Keratinocyte (primary cell): ENCODE results near the gene RYR1. TPM values are rescaled to one million over a fixed set of nuclear protein-coding genes. Genes with fewer than 3 reads are reported as not detected.
A peak's percentile ranks its signal among the peaks of the same experiment; 100 is the strongest.

ENCODE experiments used
- DNase-seq: peaks from one replicate; pipeline ENCODE4 v3.0.0-alpha.2; 2011; ENCODE audit warnings: low read depth, missing footprints, low spot score
- FAIRE-seq: peaks from 2 replicates; lab custom pipeline; 2011; peaks lifted over from hg19 to GRCh38; lab: Jason Lieb, UNC
- H2AFZ ChIP-seq: 2 replicates; pipeline ENCODE4 v1.6.0; 2012; ENCODE audit warnings: low read length, control low read depth, inconsistent platforms; ENCODE audit not compliant: control insufficient read depth
- H3K27ac ChIP-seq: 2 replicates; pipeline ENCODE4 v1.5.1; 2011; ENCODE audit warnings: low read length; ENCODE audit not compliant: control insufficient read depth, insufficient read depth
- H3K27me3 ChIP-seq: 3 replicates; pipeline ENCODE4 v1.6.0; 2011; ENCODE audit warnings: low read length; ENCODE audit not compliant: control insufficient read depth, insufficient read depth; ENCODE audit errors: extremely low read depth
- H3K36me3 ChIP-seq, 2 experiments: 2 replicates in 1 of 2; 3 replicates in 1 of 2; pipeline ENCODE4 v1.5.1; 2011; ENCODE audit warnings: low read length in 2 of 2, mild to moderate bottlenecking in 1 of 2; ENCODE audit not compliant: control insufficient read depth in 2 of 2, insufficient read depth in 2 of 2; ENCODE audit errors: extremely low read depth in 1 of 2
- H3K4me1 ChIP-seq: 3 replicates; pipeline ENCODE4 v1.5.1; 2011; ENCODE audit warnings: low read length; ENCODE audit not compliant: control insufficient read depth, insufficient read depth; ENCODE audit errors: extremely low read depth
- H3K4me2 ChIP-seq: 3 replicates; pipeline ENCODE4 v1.6.0; 2011; ENCODE audit warnings: low read depth, low read length; ENCODE audit not compliant: control insufficient read depth, insufficient read depth; ENCODE audit errors: extremely low read depth
- H3K4me3 ChIP-seq, 3 experiments: fragments of 200-600 bp in 1 of 3; sonication (generic) in 1 of 3; 2 replicates in 2 of 3; 3 replicates in 1 of 3; pipeline ENCODE4 v1.5.1; 2011 to 2016; ENCODE audit warnings: low read length in 3 of 3, mild to moderate bottlenecking in 3 of 3, control low read depth in 2 of 3, inconsistent platforms in 1 of 3, low read depth in 1 of 3, mixed read lengths in 1 of 3, mixed run types in 1 of 3, moderate library complexity in 1 of 3; ENCODE audit not compliant: control insufficient read depth in 2 of 3, insufficient read depth in 2 of 3; ENCODE audit errors: extremely low read depth in 1 of 3
- H3K79me2 ChIP-seq: 2 replicates; pipeline ENCODE4 v1.6.0; 2012; ENCODE audit warnings: low read length; ENCODE audit not compliant: control insufficient read depth, insufficient read depth
- H3K9ac ChIP-seq: 3 replicates; pipeline ENCODE4 v1.6.0; 2011; ENCODE audit warnings: low read length; ENCODE audit not compliant: control insufficient read depth, insufficient read depth; ENCODE audit errors: extremely low read depth
- H3K9me1 ChIP-seq: 3 replicates; pipeline ENCODE4 v1.6.0; 2011; ENCODE audit warnings: low read length; ENCODE audit not compliant: control insufficient read depth, insufficient read depth; ENCODE audit errors: extremely low read depth
- H3K9me3 ChIP-seq: 2 replicates; pipeline ENCODE4 v1.5.1; 2012; ENCODE audit warnings: low read depth, low read length; ENCODE audit not compliant: control insufficient read depth
- H4K20me1 ChIP-seq: 3 replicates; pipeline ENCODE4 v1.6.0; 2011; ENCODE audit warnings: low read length; ENCODE audit not compliant: control insufficient read depth, insufficient read depth; ENCODE audit errors: extremely low read depth
- CTCF ChIP-seq, 3 experiments: IDR thresholded peaks in 1 of 3; conservative IDR thresholded peaks in 1 of 3; optimal IDR thresholded peaks in 1 of 3; 2 replicates in 2 of 3; 3 replicates in 1 of 3; pipeline versions ENCODE3 to v1.5.1; 2011; ENCODE audit warnings: low read length in 3 of 3, mild to moderate bottlenecking in 3 of 3, moderate library complexity in 2 of 3, control low read depth in 1 of 3, inconsistent platforms in 1 of 3; ENCODE audit not compliant: insufficient read depth in 2 of 3; ENCODE audit errors: extremely low read depth in 1 of 3
- EZH2 ChIP-seq: IDR thresholded peaks from one replicate; pipeline ENCODE4 v1.6.1; 2012; ENCODE audit warnings: inconsistent platforms, mild to moderate bottlenecking, low read length, moderate library complexity
- dilution Hi-C: fragments of 300-500 bp; cut with MboI; formaldehyde crosslinking; loops from one replicate; pipeline ENCODE4 v1.7.0; 2020; ENCODE audit warnings: low sequenced_read_pairs; ENCODE audit not compliant: extremely low pct_ligation_motif_present
- polyA plus RNA-seq, 5 experiments: library from polyadenylated mRNA; depleted of rRNA in 3 of 5; stranded (reverse) in 3 of 5; stranded (forward) in 1 of 5; unstranded in 1 of 5; fragments of >200 nt; gene quantifications; 1 replicate in 1 of 5; 2 replicates in 3 of 5; 3 replicates in 1 of 5; pipeline versions ENCODE4 v1.2.1 to v1.2.3, GENCODE V29; 2011 to 2012; ENCODE audit warnings: missing spikeins in 2 of 5, low read depth in 1 of 5, low replicate concordance in 1 of 5

The RYR1 gene
- polyA plus RNA-seq, 1 donor (not counting 4 experiments of a cell fraction or from before 2014, with no cell fraction given): 0.41 TPM

- Histone ChIP-seq H3K79me2 (no peaks in the 10 kb centered on the region), H3K4me2 (no peak overlapping the region), H3K9me3 (no peaks in the 10 kb centered on the region), H4K20me1 (no peaks in the 10 kb centered on the region), H3K4me1 (no peaks in the 10 kb centered on the region), H3K36me3 (no peaks in the 10 kb centered on the region), H3K9me1 (no peaks in the 10 kb centered on the region), H3K4me3 (no peak overlapping the region), H3K9ac (no peak overlapping the region), H3K27ac (no peak overlapping the region), H3K27me3 (no peaks in the 10 kb centered on the region), H2AFZ (no peak overlapping the region)
- DNase-seq (no peak), FAIRE-seq (no peak)
- dilution Hi-C loops: no loop called here
- TF ChIP-seq EZH2 (no peak), CTCF (optimal IDR thresholded peaks at IDR 0.05 in 1 of 3, IDR thresholded peaks at IDR 0.05 in 1 of 3, conservative IDR thresholded peaks at IDR 0.05 in 1 of 3; ENCODE audit: extremely low read depth in 1 of 3, insufficient read depth in 2 of 3, low read length in 3 of 3) (peak; percentile 6 to 13 (median 9))
These were observed 44.9 kb downstream of the RYR1 start for GRCh38 chr19:38478273-38478971.

GRCh38 chr19:38482496-38482895 lies 49.0 kb downstream of the RYR1 start:
- FAIRE-seq: no peak
- Histone ChIP-seq H3K9me1 (no peaks in the 10 kb centered on the region), H3K36me3 (no peaks in the 10 kb centered on the region), H4K20me1 (no peaks in the 10 kb centered on the region), H3K27me3 (no peaks in the 10 kb centered on the region), H3K4me1 (no peaks in the 10 kb centered on the region), H3K9me3 (no peaks in the 10 kb centered on the region), H3K79me2 (no peaks in the 10 kb centered on the region), H2AFZ (no peak overlapping the region), H3K27ac (no peak overlapping the region), H3K4me3 (no peak overlapping the region), H3K9ac (no peak overlapping the region), H3K4me2 (no peak overlapping the region)
- dilution Hi-C loops: no loop called here
- TF ChIP-seq EZH2 (no peak), CTCF (optimal IDR thresholded peaks at IDR 0.05 in 1 of 3, IDR thresholded peaks at IDR 0.05 in 1 of 3, conservative IDR thresholded peaks at IDR 0.05 in 1 of 3; ENCODE audit: extremely low read depth in 1 of 3, insufficient read depth in 2 of 3, low read length in 3 of 3) (no peak)
- DNase-seq: no peak
